ENCODE results near the gene POLR2F.

DNA sequence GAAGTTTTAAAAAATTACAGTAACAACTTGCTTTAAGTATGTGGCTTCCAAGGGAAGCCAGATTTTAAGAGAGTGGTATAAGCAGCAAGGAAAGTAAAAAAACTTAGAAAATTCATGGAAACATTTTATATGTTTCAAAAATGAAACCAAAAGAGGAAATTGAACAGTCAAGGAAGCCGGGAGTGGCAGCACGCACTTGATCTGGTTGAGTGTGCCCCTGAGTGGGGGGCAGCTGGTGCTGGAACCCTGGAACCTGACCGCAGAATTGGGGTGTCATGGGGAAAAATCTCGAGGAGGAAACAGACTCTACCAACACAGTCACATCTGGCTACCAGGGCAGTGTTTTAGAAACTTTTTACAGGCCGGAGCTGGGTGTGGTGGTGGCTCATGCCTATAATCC is 33.4 kb upstream of the POLR2F start:
- TF ChIP-seq CTCF (IDR thresholded peaks at IDR 0.05) (no peak), ZFX (IDR thresholded peaks at IDR 0.05; ENCODE audit: borderline replicate concordance) (no peak)

All from 22Rv1 (cell line).